Caco-2 (cell line): ENCODE results near the gene F13B. TPM values are rescaled to one million over a fixed set of nuclear protein-coding genes. Genes with fewer than 3 reads are reported as not detected.
A peak's percentile ranks its signal among the peaks of the same experiment; 100 is the strongest.

Source experiments
- Bru-seq: library from RNA; stranded (reverse); fragments of 400-500 nt; gene quantifications from one replicate; lab custom pipeline; 2021; lab: Mats Ljungman, UMichigan
- BruChase-seq, 2 experiments: library from RNA; stranded (reverse); fragments of 400-500 nt; gene quantifications; one replicate each; lab custom pipeline; 2021; lab: Mats Ljungman, UMichigan
- BruUV-seq: library from RNA; stranded (reverse); fragments of 400-500 nt; replicated peaks from 2 replicates; lab custom pipeline; 2021; lab: Mats Ljungman, UMichigan
- CTCF ChIA-PET: fragments of 300-600 bp; sonication (Branson Sonifier 250); formaldehyde crosslinking; loops from one replicate; lab custom pipeline; 2022; ENCODE audit warnings: antibody characterized with exemption; lab: Charles Lee
- POLR2A ChIA-PET: fragments of 300-600 bp; sonication (Branson Sonifier 250); formaldehyde crosslinking; loops from one replicate; lab custom pipeline; 2022; ENCODE audit warnings: antibody characterized with exemption; lab: Charles Lee
- DNase-seq, 2 experiments: peaks; one replicate each; pipeline versions ENCODE4 v3.0.0 to v3.0.0-alpha.2; 2020 to 2022
- H3K27me3 ChIP-seq: replicated peaks from 2 replicates; pipeline ENCODE4 v1.6.0; 2011; ENCODE audit warnings: low read length; ENCODE audit not compliant: control insufficient read depth, insufficient read depth
- H3K36me3 ChIP-seq: 2 replicates; pipeline ENCODE4 v1.5.1; 2011; ENCODE audit warnings: low read length; ENCODE audit not compliant: control insufficient read depth, insufficient read depth
- H3K4me1 ChIP-seq: fragments of 250-450 bp; sonication (Bioruptor Pico); 2 replicates; pipeline ENCODE4 v1.5.1; 2020; ENCODE audit warnings: mild to moderate bottlenecking
- H3K4me3 ChIP-seq: 2 replicates; pipeline ENCODE4 v1.5.1; 2011; ENCODE audit warnings: low read depth, mild to moderate bottlenecking, control low read depth, low read length
- H3K9me3 ChIP-seq: fragments of 250-450 bp; sonication (Bioruptor Pico); 2 replicates; pipeline ENCODE4 v1.5.1; 2020; ENCODE audit warnings: mild to moderate bottlenecking, moderate library complexity
- H3K27ac Mint-ChIP-seq: one replicate; pipeline ENCODE4 v1.8.0; 2022; ENCODE audit warnings: mixed read lengths; ENCODE audit not compliant: unreplicated experiment
- H3K27me3 Mint-ChIP-seq: one replicate; pipeline ENCODE4 v1.8.0; 2022; ENCODE audit warnings: mixed read lengths; ENCODE audit not compliant: insufficient read depth, unreplicated experiment
- H3K36me3 Mint-ChIP-seq: one replicate; pipeline ENCODE4 v1.8.0; 2022; ENCODE audit warnings: mild to moderate bottlenecking, mixed read lengths; ENCODE audit not compliant: insufficient read depth, unreplicated experiment
- H3K4me1 Mint-ChIP-seq: one replicate; pipeline ENCODE4 v1.8.0; 2022; ENCODE audit warnings: low read depth, mixed read lengths; ENCODE audit not compliant: unreplicated experiment
- H3K4me3 Mint-ChIP-seq: one replicate; pipeline ENCODE4 v1.8.0; 2022; ENCODE audit warnings: mild to moderate bottlenecking, moderate library complexity, mixed read lengths; ENCODE audit not compliant: unreplicated experiment
- H3K9me3 Mint-ChIP-seq: one replicate; pipeline ENCODE4 v1.8.0; 2022; ENCODE audit warnings: mixed read lengths; ENCODE audit not compliant: unreplicated experiment
- CTCF ChIP-seq, 2 experiments: fragments of 200-600 bp in 1 of 2; IDR thresholded peaks; 1 replicate in 1 of 2; 2 replicates in 1 of 2; pipeline versions ENCODE4 v1.5.1 to v1.8.0; 2011 to 2022; ENCODE audit warnings: antibody characterized with exemption in 1 of 2, control low read depth in 1 of 2, inconsistent platforms in 1 of 2, low read depth in 1 of 2, low read length in 1 of 2, mild to moderate bottlenecking in 1 of 2, moderate library complexity in 1 of 2; ENCODE audit not compliant: insufficient read depth in 1 of 2, severe bottlenecking in 1 of 2, unreplicated experiment in 1 of 2
- intact Hi-C: fragments of 100-400 bp; cut with micrococcal nuclease; formaldehyde crosslinking; loops from one replicate; pipeline ENCODE4 v1.10.0; 2022; ENCODE audit not compliant: unreplicated experiment
- long read RNA-seq: library from polyadenylated mRNA; stranded (forward); transcript quantifications from one replicate; pipeline ENCODE4 v2.0.0, GENCODE V29; 2022
- total RNA-seq: library from RNA; stranded (reverse); gene quantifications from 2 replicates; pipeline ENCODE4 v1.2.3, GENCODE V29; 2022

Gene F13B
- total RNA-seq (0.39 TPM in 1 of 2 replicates, not detected in the other), Bru-seq, nascent RNA (percentile 20 among the genes with signal in this experiment), BruChase-seq, experiment 1, labeled RNA remaining after a 2-hour chase (percentile 30 among the genes with signal in this experiment), BruChase-seq, experiment 2, labeled RNA remaining after a 6-hour chase (percentile 24 among the genes with signal in this experiment)
- long read RNA-seq = 0 reads

- no peaks in the 10 kb centered on the region for H3K9me3 ChIP-seq
- ChIA-PET CTCF (no interaction called here), POLR2A (no interaction called here)
- Mint-ChIP-seq H3K36me3 (no peaks in the 10 kb centered on the region), H3K4me3 (no peak within 1 kb of the TSS), H3K27ac (no peak within 1 kb of the TSS), H3K9me3 (no peaks in the 10 kb centered on the region), H3K27me3 (no peaks in the 10 kb centered on the region), H3K4me1 (no peaks in the 10 kb centered on the region)
- intact Hi-C loops = loop anchor here (1.0 to 2.0 kb wide), 2 partner anchors 238 to 324 kb away; no protein-coding TSS in a partner anchor
- H3K4me3 ChIP-seq = no peak within 1 kb of the TSS
- peak in 1 of 2 experiments; percentile 9 for TF ChIP-seq CTCF (IDR thresholded peaks at IDR 0.05; ENCODE audit: insufficient read depth in 1 of 2, low read depth in 1 of 2, low read length in 1 of 2, severe bottlenecking in 1 of 2, unreplicated experiment in 1 of 2)
- H3K4me1 ChIP-seq = no peaks in the 10 kb centered on the region
- no peaks in the 10 kb centered on the region for H3K27me3 ChIP-seq
- BruUV-seq = no TSS peak
- no peaks in the 10 kb centered on the region for H3K36me3 ChIP-seq
- no peak for DNase-seq
Measured at GRCh38 chr1:197066719-197067456, at the start of gene F13B. TSS of gene F13B (minus strand) at chr1:197067260. CDS start at chr1:197067223, 37 bp downstream.

DNA sequence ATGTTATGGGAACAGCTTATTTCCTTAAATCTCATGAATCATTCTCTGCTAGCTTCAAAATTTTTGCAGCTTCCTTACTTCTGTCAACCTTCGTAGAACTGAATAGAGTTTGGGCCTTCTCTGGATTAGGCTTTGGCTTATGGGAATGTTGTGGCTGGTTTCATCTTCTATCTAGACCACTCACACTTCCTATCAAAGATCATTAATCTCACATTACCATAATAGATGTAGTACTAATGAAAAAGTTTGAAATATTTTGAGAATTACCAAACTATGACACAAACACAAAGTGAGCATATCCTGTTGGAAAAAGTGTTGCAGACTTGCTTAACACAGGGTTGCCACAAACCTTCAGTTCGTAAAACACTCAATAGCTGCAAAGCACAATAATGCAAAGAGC, 49.1 kb upstream of the F13B start:
- no peaks in the 10 kb centered on the region for H3K27me3 Mint-ChIP-seq
- H3K4me3 Mint-ChIP-seq = no peak overlapping the region
- H3K4me1 Mint-ChIP-seq = no peaks in the 10 kb centered on the region
- intact Hi-C loops = no loop called here
- Histone ChIP-seq H3K9me3 (no peaks in the 10 kb centered on the region), H3K4me3 (no peak overlapping the region), H3K4me1 (no peaks in the 10 kb centered on the region), H3K27me3 (no peaks in the 10 kb centered on the region), H3K36me3 (no peaks in the 10 kb centered on the region)
- DNase-seq = no peak
- no peaks in the 10 kb centered on the region for H3K9me3 Mint-ChIP-seq
- H3K36me3 Mint-ChIP-seq = peaks cover 51% of the 10 kb centered on the region
- BruUV-seq = no TSS peak
- no peak for TF ChIP-seq CTCF (IDR thresholded peaks at IDR 0.05; ENCODE audit: insufficient read depth in 1 of 2, low read depth in 1 of 2, low read length in 1 of 2, severe bottlenecking in 1 of 2, unreplicated experiment in 1 of 2)
- H3K27ac Mint-ChIP-seq = no peak overlapping the region
- ChIA-PET POLR2A (interaction anchor here (0.6 kb wide), 1 partner anchor 55 kb away, joined by 3 read pairs; no protein-coding TSS in a partner anchor), CTCF (no interaction called here)

- DNase-seq = no peak
- H3K4me1 Mint-ChIP-seq = no peaks in the 10 kb centered on the region
- no TSS peak for BruUV-seq
- no peaks in the 10 kb centered on the region for H3K9me3 ChIP-seq
- peaks cover 37% of the 10 kb centered on the region for H3K36me3 Mint-ChIP-seq
- POLR2A ChIA-PET = no interaction called here
- intact Hi-C loops = no loop called here
- H3K4me1 ChIP-seq = no peaks in the 10 kb centered on the region
- no peaks in the 10 kb centered on the region for H3K9me3 Mint-ChIP-seq
- peaks cover 4% of the 10 kb centered on the region; the same call in 1 of the 2 replicates for H3K36me3 ChIP-seq
- no peak for TF ChIP-seq CTCF (IDR thresholded peaks at IDR 0.05; ENCODE audit: insufficient read depth in 1 of 2, low read depth in 1 of 2, low read length in 1 of 2, severe bottlenecking in 1 of 2, unreplicated experiment in 1 of 2)
- no peaks in the 10 kb centered on the region for H3K27me3 Mint-ChIP-seq
- no peak overlapping the region for H3K27ac Mint-ChIP-seq
- CTCF ChIA-PET = no interaction called here
- no peak overlapping the region for H3K4me3 Mint-ChIP-seq
- H3K27me3 ChIP-seq = no peaks in the 10 kb centered on the region
- H3K4me3 ChIP-seq = no peak overlapping the region
Measured at GRCh38 chr1:197106869-197107268, 39.8 kb upstream of the F13B start.
